H1 (cell line): ENCODE measurements around the gene ZIC1. TPM values are rescaled to one million over a fixed set of nuclear protein-coding genes. Genes with fewer than 3 reads are reported as not detected.

Source experiments
- CTCF ChIA-PET: fragments of 300-600 bp; sonication (Branson Sonifier 250); formaldehyde crosslinking; loops from one replicate; lab custom pipeline; 2021; ENCODE audit not compliant: partially characterized antibody; lab: Charles Lee
- POLR2A ChIA-PET: fragments of 300-600 bp; sonication (Branson Sonifier 250); formaldehyde crosslinking; loops from one replicate; lab custom pipeline; 2021; ENCODE audit warnings: inconsistent platforms; ENCODE audit not compliant: partially characterized antibody; lab: Charles Lee
- DNase-seq, 2 experiments: peaks; one replicate each; pipeline versions ENCODE4 v3.0.0 to v3.0.0-alpha.2; 2010 to 2022; ENCODE audit warnings: low spot score in 2 of 2, low read depth in 1 of 2, mixed read lengths in 1 of 2
- FAIRE-seq: peaks from 2 replicates; lab custom pipeline; 2011; peaks lifted over from hg19 to GRCh38; lab: Jason Lieb, UNC
- H2AFZ ChIP-seq: 2 replicates; pipeline ENCODE4 v1.8.1; 2012; ENCODE audit warnings: low read length, inconsistent platforms
- H2AK5ac ChIP-seq: 2 replicates; pipeline ENCODE4 v1.6.1; 2013; ENCODE audit warnings: low read depth, low read length
- H2BK120ac ChIP-seq: replicated peaks from 2 replicates; pipeline ENCODE3; 2013; ENCODE audit warnings: low read depth, low read length, inconsistent platforms
- H2BK12ac ChIP-seq: 2 replicates; pipeline ENCODE4 v1.6.1; 2013; ENCODE audit warnings: low read depth, low read length
- H2BK15ac ChIP-seq: 2 replicates; pipeline ENCODE4 v1.6.1; 2013; ENCODE audit warnings: low read length
- H2BK20ac ChIP-seq: 2 replicates; pipeline ENCODE4 v1.6.1; 2013; ENCODE audit warnings: low read length
- H2BK5ac ChIP-seq: 2 replicates; pipeline ENCODE4 v1.6.1; 2013; ENCODE audit warnings: low read depth, low read length
- H3K14ac ChIP-seq: 2 replicates; pipeline ENCODE4 v1.6.1; 2013; ENCODE audit warnings: inconsistent platforms; ENCODE audit not compliant: insufficient read length
- H3K18ac ChIP-seq: 2 replicates; pipeline ENCODE4 v1.6.1; 2013; ENCODE audit warnings: low read length; ENCODE audit errors: extremely low read depth
- H3K23ac ChIP-seq: 2 replicates; pipeline ENCODE4 v1.6.1; 2013; ENCODE audit warnings: inconsistent platforms; ENCODE audit not compliant: insufficient read length
- H3K23me2 ChIP-seq: 2 replicates; pipeline ENCODE4 v1.6.1; 2013; ENCODE audit warnings: low read depth, low read length
- H3K27ac ChIP-seq: 2 replicates; pipeline ENCODE4 v1.6.1; 2011; ENCODE audit warnings: low read depth, low read length, inconsistent platforms
- H3K27me3 ChIP-seq, 4 experiments: replicated peaks in 1 of 4; 1 replicate in 1 of 4; 2 replicates in 3 of 4; pipeline versions ENCODE4 v1.6.1 to v1.8.1; 2011 to 2013; ENCODE audit warnings: low read length in 3 of 4, mild to moderate bottlenecking in 3 of 4, inconsistent platforms in 2 of 4, mixed read lengths in 2 of 4, moderate library complexity in 1 of 4; ENCODE audit not compliant: control insufficient read depth in 3 of 4, insufficient read depth in 3 of 4; ENCODE audit errors: extremely low read depth in 1 of 4
- H3K36me3 ChIP-seq, 4 experiments: 2 replicates each; pipeline versions ENCODE4 v1.6.1 to v1.8.1; 2011 to 2013; ENCODE audit warnings: mild to moderate bottlenecking in 4 of 4, low read length in 3 of 4, moderate library complexity in 2 of 4, control low read depth in 1 of 4, inconsistent platforms in 1 of 4; ENCODE audit not compliant: insufficient read depth in 4 of 4, control insufficient read depth in 2 of 4
- H3K4ac ChIP-seq: replicated peaks from 2 replicates; pipeline ENCODE3; 2013; ENCODE audit warnings: low read length, low read depth, mixed read lengths, inconsistent platforms; ENCODE audit not compliant: insufficient read length
- H3K4me1 ChIP-seq, 4 experiments: replicated peaks in 1 of 4; 1 replicate in 1 of 4; 2 replicates in 3 of 4; pipeline versions ENCODE4 v1.6.1 to v1.8.1; 2011 to 2013; ENCODE audit warnings: low read length in 3 of 4, inconsistent platforms in 2 of 4, mixed read lengths in 1 of 4; ENCODE audit not compliant: insufficient read depth in 4 of 4, control insufficient read depth in 3 of 4
- H3K4me2 ChIP-seq, 2 experiments: 2 replicates each; pipeline versions ENCODE4 v1.6.1 to v1.8.1; 2011 to 2013; ENCODE audit warnings: low read depth in 2 of 2, low read length in 2 of 2, control low read depth in 1 of 2, inconsistent platforms in 1 of 2, mild to moderate bottlenecking in 1 of 2; ENCODE audit not compliant: insufficient read depth in 1 of 2
- H3K4me3 ChIP-seq, 4 experiments: fragments of 200-600, 300-600 bp in 1 of 4; sonication (generic), shearing (Covaris generic), sonication (Bioruptor Twin) in 1 of 4; 2 replicates each; pipeline versions ENCODE4 v1.5.1 to v1.8.1; 2011 to 2016; ENCODE audit warnings: low read length in 4 of 4, low read depth in 3 of 4, control low read depth in 2 of 4, inconsistent platforms in 2 of 4, mild to moderate bottlenecking in 2 of 4, mixed read lengths in 1 of 4, moderate library complexity in 1 of 4; ENCODE audit not compliant: insufficient read depth in 2 of 4; ENCODE audit errors: extremely low read depth in 1 of 4
- H3K56ac ChIP-seq: replicated peaks from 2 replicates; pipeline ENCODE3; 2013; ENCODE audit warnings: low read depth, mild to moderate bottlenecking, mixed read lengths, low read length, inconsistent platforms; ENCODE audit not compliant: insufficient read length
- H3K79me1 ChIP-seq: 2 replicates; pipeline ENCODE4 v1.6.1; 2013; ENCODE audit warnings: low read depth, low read length, control low read depth
- H3K79me2 ChIP-seq, 2 experiments: 2 replicates each; pipeline versions ENCODE4 v1.6.1 to v1.8.1; 2012 to 2013; ENCODE audit warnings: low read length in 2 of 2, mild to moderate bottlenecking in 2 of 2, inconsistent platforms in 1 of 2; ENCODE audit not compliant: insufficient read depth in 2 of 2, control insufficient read depth in 1 of 2
- H3K9ac ChIP-seq, 4 experiments: replicated peaks in 1 of 4; 1 replicate in 1 of 4; 2 replicates in 3 of 4; pipeline versions ENCODE4 v1.6.1 to v1.8.1; 2011 to 2013; ENCODE audit warnings: low read depth in 3 of 4, low read length in 3 of 4, control low read depth in 2 of 4, mild to moderate bottlenecking in 2 of 4, moderate library complexity in 2 of 4, inconsistent platforms in 1 of 4; ENCODE audit errors: extremely low read depth in 1 of 4
- H3K9me3 ChIP-seq, 2 experiments: 2 replicates each; pipeline versions ENCODE4 v1.6.1 to v1.8.1; 2012 to 2013; ENCODE audit warnings: mild to moderate bottlenecking in 2 of 2, moderate library complexity in 2 of 2, control low read depth in 1 of 2, inconsistent platforms in 1 of 2, low read depth in 1 of 2, low read length in 1 of 2, mixed read lengths in 1 of 2; ENCODE audit not compliant: insufficient read depth in 2 of 2
- H4K20me1 ChIP-seq, 2 experiments: replicated peaks in 1 of 2; 2 replicates each; pipeline versions ENCODE3 to v1.8.1; 2011 to 2013; ENCODE audit warnings: inconsistent platforms in 2 of 2, low read length in 2 of 2, mild to moderate bottlenecking in 1 of 2; ENCODE audit not compliant: insufficient read depth in 2 of 2, control insufficient read depth in 1 of 2
- H4K5ac ChIP-seq: 2 replicates; pipeline ENCODE4 v1.6.1; 2013; ENCODE audit warnings: low read length, low read depth, mixed read lengths, inconsistent platforms; ENCODE audit not compliant: insufficient read length
- H4K8ac ChIP-seq: 2 replicates; pipeline ENCODE4 v1.8.0; 2013; ENCODE audit warnings: mild to moderate bottlenecking, moderate library complexity, low read length, inconsistent platforms; ENCODE audit not compliant: insufficient read depth; ENCODE audit errors: extremely low read depth
- H4K91ac ChIP-seq: replicated peaks from 2 replicates; pipeline ENCODE3; 2013; ENCODE audit warnings: low read length, mixed read lengths, inconsistent platforms; ENCODE audit not compliant: insufficient read length
- CEBPB ChIP-seq: IDR thresholded peaks from 2 replicates; pipeline ENCODE4 v1.6.1; 2012; ENCODE audit warnings: low read depth, low read length
- EGR1 ChIP-seq: IDR thresholded peaks from 2 replicates; pipeline ENCODE4 v1.6.1; 2011; ENCODE audit warnings: low read depth, low read length, borderline replicate concordance
- KDM1A ChIP-seq: fragments of 200-600, 300-600 bp; sonication (generic); IDR thresholded peaks from 2 replicates; pipeline ENCODE4 v1.7.1; 2016; ENCODE audit warnings: mild to moderate bottlenecking, low read length, borderline replicate concordance
- KDM4A ChIP-seq: IDR thresholded peaks from one replicate; pipeline ENCODE4 v1.7.1; 2012; ENCODE audit warnings: low read depth, mild to moderate bottlenecking, moderate library complexity, low read length, inconsistent platforms; ENCODE audit not compliant: severe bottlenecking
- KDM5A ChIP-seq: fragments of 200-600 bp; IDR thresholded peaks from 2 replicates; pipeline ENCODE4 v1.7.1; 2012; ENCODE audit warnings: mild to moderate bottlenecking, low read length, inconsistent platforms, mixed read lengths
- NRF1 ChIP-seq: IDR thresholded peaks from 2 replicates; pipeline ENCODE4 v1.6.1; 2011; ENCODE audit warnings: mild to moderate bottlenecking, low read depth, low read length, improper control_type of control experiment
- POLR2A ChIP-seq, 2 experiments: IDR thresholded peaks; 1 replicate in 1 of 2; 2 replicates in 1 of 2; pipeline ENCODE4 v1.6.1; 2011; ENCODE audit warnings: low read depth in 2 of 2, low read length in 2 of 2, mild to moderate bottlenecking in 2 of 2; ENCODE audit errors: control extremely low read depth in 1 of 2
- RNF2 ChIP-seq: fragments of 200-900, 300-1000 bp; sonication (generic); IDR thresholded peaks from 2 replicates; pipeline ENCODE4 v1.7.1; 2016; ENCODE audit warnings: borderline replicate concordance, low read depth, mild to moderate bottlenecking, antibody characterized with exemption, low read length; ENCODE audit not compliant: poor library complexity, severe bottlenecking; ENCODE audit errors: missing control alignments
- SAP30 ChIP-seq: fragments of 300-600 bp; sonication (generic); IDR thresholded peaks from 2 replicates; pipeline ENCODE4 v1.7.1; 2012; ENCODE audit warnings: low read length, moderate library complexity, mild to moderate bottlenecking, inconsistent platforms; ENCODE audit not compliant: insufficient read depth, insufficient replicate concordance
- SIRT6 ChIP-seq: IDR thresholded peaks from one replicate; pipeline ENCODE4 v1.7.1; 2012; ENCODE audit warnings: low read length, inconsistent platforms
- SIX5 ChIP-seq: IDR thresholded peaks from 2 replicates; pipeline ENCODE4 v1.6.1; 2011; ENCODE audit warnings: mild to moderate bottlenecking, low read depth, low read length
- TEAD4 ChIP-seq: IDR thresholded peaks from 2 replicates; pipeline ENCODE4 v1.6.1; 2012; ENCODE audit warnings: low read depth, low read length, inconsistent platforms, mixed read lengths
- WGBS, 2 experiments: shearing (Covaris generic) in 1 of 2; methylation state at CpG; one replicate each; pipeline versions ENCODE4 v1.1.6 to v1.1.7; 2013 to 2015; ENCODE audit warnings: low lambda C conversion rate in 2 of 2, mixed read lengths in 2 of 2, inconsistent platforms in 1 of 2, low coverage in 1 of 2, missing lambda C conversion rate in 1 of 2; ENCODE audit not compliant: insufficient replicate concordance in 2 of 2, insufficient coverage in 1 of 2, insufficient read length in 1 of 2; ENCODE audit errors: extremely low coverage in 1 of 2, missing lambda C conversion rate in 1 of 2; 5-methylcytosine and 5-hydroxymethylcytosine counted together
- polyA plus RNA-seq, 7 experiments: library from polyadenylated mRNA; depleted of rRNA in 3 of 7; stranded (reverse) in 5 of 7; unstranded in 2 of 7; fragments of >200 nt in 5 of 7; fragments of 200-250 nt in 2 of 7; gene quantifications; 1 replicate in 5 of 7; 2 replicates in 1 of 7; 4 replicates in 1 of 7; pipeline versions ENCODE4 v1.2.1 to v1.2.3, GENCODE V29; 2011 to 2013; ENCODE audit warnings: missing spikeins in 2 of 7, mixed read lengths in 2 of 7
- total RNA-seq: library from RNA; stranded (reverse); fragmentation: NEBNext Ultra II Directional; extraction: Animal tissue kit (Norgen Biotek cat#: 25700); gene quantifications from 2 replicates; pipeline ENCODE4 v1.2.1, GENCODE V29; 2021
- TF ChIP-seq, protein P1 (sequence below): IDR thresholded peaks from 2 replicates; pipeline ENCODE4 v1.6.1; 2012; ENCODE audit warnings: inconsistent platforms

The ZIC1 gene
- total and polyA plus RNA-seq, 2 of the 8 experiments (the other 6 are each of a cell fraction or from before 2014, with no cell fraction given), result 0.80 to 2.2 TPM

DNA sequence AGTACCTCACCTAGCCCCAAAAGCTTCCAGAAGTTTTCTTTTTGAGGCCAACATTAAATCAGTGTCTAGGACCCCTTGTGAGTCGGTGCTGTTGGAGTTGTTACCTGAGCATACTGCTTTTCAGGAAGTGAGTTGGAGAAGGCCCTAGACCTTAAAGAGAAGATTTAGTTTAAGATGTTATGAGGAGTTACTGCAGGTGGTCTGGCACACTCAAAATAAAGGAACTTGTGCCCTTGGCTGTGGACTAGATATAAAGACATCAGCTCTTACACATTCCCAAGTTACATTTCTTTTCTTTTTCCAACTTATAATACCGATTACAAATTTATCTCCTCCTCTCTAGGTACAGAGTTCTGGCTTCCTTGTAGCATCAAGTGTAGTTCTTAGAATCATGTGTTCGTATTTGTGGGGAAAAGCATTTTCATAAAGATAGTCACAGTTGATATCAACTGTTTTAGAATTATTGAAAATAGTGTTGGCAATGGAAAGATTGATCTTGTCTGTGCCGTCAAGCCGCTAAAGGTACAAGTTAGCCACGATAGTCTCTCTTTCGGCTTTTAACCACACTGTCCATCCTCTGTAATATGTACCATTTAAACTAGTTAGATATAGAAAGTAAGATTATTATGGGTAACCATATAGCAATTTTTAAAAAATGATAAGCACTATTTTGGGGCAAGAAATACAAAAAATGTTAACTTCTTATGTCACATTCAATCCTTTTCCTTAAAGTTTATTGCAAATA, 8.6 kb downstream of the ZIC1 start:
- Histone ChIP-seq H3K56ac (no peak overlapping the region), H2BK20ac (no peak overlapping the region), H3K14ac (no peak overlapping the region), H3K9me3 (no peaks in the 10 kb centered on the region), H3K27ac (no peak overlapping the region), H4K5ac (no peak overlapping the region), H2BK15ac (no peak overlapping the region), H3K4me3 (no peak overlapping the region), H2BK5ac (no peak overlapping the region), H4K20me1 (peaks cover 9% of the 10 kb centered on the region in 2 experiments), H3K18ac (no peak overlapping the region), H2BK12ac (no peak overlapping the region), H2BK120ac (no peak overlapping the region), H4K8ac (no peak overlapping the region), H3K23me2 (peaks cover 9% of the 10 kb centered on the region; the same call in 1 of the 2 replicates), H3K4ac (no peak overlapping the region), H3K36me3 (peaks cover 0 to 3% (median 0%) of the 10 kb centered on the region in 4 experiments; a peak in 1 of 8 replicates), H3K23ac (no peak overlapping the region), H3K27me3 (peaks cover 71 to 98% (median 88%) of the 10 kb centered on the region in 4 experiments), H3K9ac (no peak overlapping the region), H3K79me1 (no peaks in the 10 kb centered on the region), H2AK5ac (no peak overlapping the region), H3K79me2 (no peaks in the 10 kb centered on the region), H3K4me2 (no peak overlapping the region; a peak in 1 of 4 replicates), H3K4me1 (peaks cover 13 to 32% (median 18%) of the 10 kb centered on the region in 4 experiments), H4K91ac (no peak overlapping the region), H2AFZ (no peak overlapping the region)
- 50 to 100% methylated on average over 1 to 7 of the region's 7 CpGs for WGBS, 2 experiments
- no peak for DNase-seq
- CTCF ChIA-PET, result interaction anchor here (0.7 to 17.2 kb wide), 5 partner anchors 24 to 348 kb away, joined by 3 to 485 read pairs (median 6); partner anchors contain the start of gene ZIC4
- FAIRE-seq, result no peak
- POLR2A ChIA-PET, result interaction anchor here (1.5 kb wide), 1 partner anchor 46 kb away, joined by 3 read pairs; no protein-coding TSS in a partner anchor
- no peak for TF ChIP-seq SAP30
- no peak for TF ChIP-seq KDM1A
- no peak for TF ChIP-seq SIX5
- no peak for TF ChIP-seq SIRT6
- no peak for TF ChIP-seq TEAD4
- TF ChIP-seq EGR1, result no peak
- no peak for TF ChIP-seq RNF2
- TF ChIP-seq CEBPB, result no peak
- TF ChIP-seq, protein P1, sequence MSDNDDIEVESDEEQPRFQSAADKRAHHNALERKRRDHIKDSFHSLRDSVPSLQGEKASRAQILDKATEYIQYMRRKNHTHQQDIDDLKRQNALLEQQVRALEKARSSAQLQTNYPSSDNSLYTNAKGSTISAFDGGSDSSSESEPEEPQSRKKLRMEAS, result no peak
- TF ChIP-seq POLR2A (IDR thresholded peaks at IDR 0.05; ENCODE audit: control extremely low read depth in 1 of 2, low read depth in 2 of 2, low read length in 2 of 2), result no peak
- no peak for TF ChIP-seq NRF1
- TF ChIP-seq KDM4A, result no peak
- no peak for TF ChIP-seq KDM5A
